Panc1 (cell line): ENCODE results near the gene NFAT5. TPM values are rescaled to one million over a fixed set of nuclear protein-coding genes. Genes with fewer than 3 reads are reported as not detected.

Experiments
- ATAC-seq: fragments of 200-7000 bp; cut with Tn5 transposase; 2 replicates; pipeline ENCODE4 v1.9.1; 2020; ENCODE audit warnings: mild to moderate bottlenecking, moderate library complexity
- BruUV-seq: library from RNA; stranded (reverse); fragments of 400-500 nt; replicated peaks from 2 replicates; lab custom pipeline; 2021; lab: Mats Ljungman, UMichigan
- CTCF ChIA-PET: fragments of 300-600 bp; sonication (Branson Sonifier 250); formaldehyde crosslinking; loops from one replicate; lab custom pipeline; 2022; ENCODE audit warnings: antibody characterized with exemption; lab: Charles Lee
- POLR2A ChIA-PET: fragments of 300-600 bp; sonication (Branson Sonifier 250); formaldehyde crosslinking; loops from one replicate; lab custom pipeline; 2022; ENCODE audit warnings: antibody characterized with exemption; lab: Charles Lee
- DNase-seq: peaks from one replicate; pipeline ENCODE4 v3.0.0-alpha.2; 2010; ENCODE audit warnings: low read depth, low spot score
- H3K27ac ChIP-seq: 2 replicates; pipeline ENCODE4 v1.5.1; 2011; ENCODE audit warnings: mild to moderate bottlenecking, low read length, inconsistent platforms
- H3K27me3 ChIP-seq: fragments of 200-500 bp; sonication (Bioruptor generic); 2 replicates; pipeline ENCODE4 v1.6.0; 2014; ENCODE audit warnings: low read length, inconsistent platforms; ENCODE audit not compliant: control insufficient read depth, insufficient read depth
- H3K36me3 ChIP-seq: fragments of 200-500 bp; sonication (Bioruptor generic); 2 replicates; pipeline ENCODE4 v1.5.1; 2014; ENCODE audit warnings: inconsistent platforms, mild to moderate bottlenecking, low read length, moderate library complexity; ENCODE audit not compliant: control insufficient read depth, insufficient read depth
- H3K4me1 ChIP-seq: 2 replicates; pipeline ENCODE4 v1.5.1; 2011; ENCODE audit warnings: inconsistent platforms, mild to moderate bottlenecking, low read length, moderate library complexity; ENCODE audit not compliant: control insufficient read depth, insufficient read depth
- H3K4me3 ChIP-seq, 2 experiments: 2 replicates each; pipeline ENCODE4 v1.5.1; 2011 to 2012; ENCODE audit warnings: low read depth in 2 of 2, low read length in 2 of 2, mild to moderate bottlenecking in 2 of 2, inconsistent platforms in 1 of 2, moderate library complexity in 1 of 2
- H3K9me3 ChIP-seq: fragments of 200-500 bp; sonication (Bioruptor generic); 2 replicates; pipeline ENCODE4 v1.5.1; 2014; ENCODE audit warnings: low read depth, mild to moderate bottlenecking, inconsistent platforms, low read length, moderate library complexity; ENCODE audit not compliant: control insufficient read depth, insufficient read depth
- POLR2AphosphoS5 ChIP-seq: IDR thresholded peaks from 2 replicates; pipeline ENCODE4 v1.6.1; 2012; ENCODE audit warnings: mild to moderate bottlenecking, low read depth, low read length, moderate library complexity
- SIN3A ChIP-seq: IDR thresholded peaks from 2 replicates; pipeline ENCODE4 v1.6.1; 2012; ENCODE audit warnings: low read depth, mild to moderate bottlenecking, low read length, moderate library complexity, borderline replicate concordance; ENCODE audit not compliant: insufficient read depth
- TCF7L2 ChIP-seq: IDR thresholded peaks from 2 replicates; pipeline ENCODE4 v1.6.1; 2011; ENCODE audit warnings: mild to moderate bottlenecking, low read depth, low read length, inconsistent platforms
- in situ Hi-C: cut with HindIII; loops from 2 replicates; pipeline ENCODE4 v1.10.0; 2016; ENCODE audit warnings: low sequenced_read_pairs, low pct_unique_long_range_greater_than_20kb
- intact Hi-C: fragments of 100-400 bp; cut with micrococcal nuclease; formaldehyde crosslinking; loops from one replicate; pipeline ENCODE4 v1.10.0; 2022; ENCODE audit not compliant: unreplicated experiment
- total RNA-seq: library from RNA; stranded (reverse); gene quantifications from one replicate; pipeline ENCODE4 v1.2.1, GENCODE V29; 2021; ENCODE audit not compliant: unreplicated experiment
- TF ChIP-seq, protein P1 (sequence below): fragments of 450-650 bp; IDR thresholded peaks from 2 replicates; pipeline ENCODE4 v1.5.1; 2017; ENCODE audit warnings: mild to moderate bottlenecking
- TF ChIP-seq, protein P2 (sequence below), 2 experiments: IDR thresholded peaks; 2 replicates each; pipeline ENCODE4 v1.6.1; 2011 to 2012; ENCODE audit warnings: low read depth in 2 of 2, control low read depth in 1 of 2, low read length in 1 of 2, mild to moderate bottlenecking in 1 of 2, moderate library complexity in 1 of 2; ENCODE audit not compliant: insufficient read depth in 1 of 2

Gene NFAT5
- total RNA-seq, 1 experiment from 2014 or later = 57.0 TPM

DNA sequence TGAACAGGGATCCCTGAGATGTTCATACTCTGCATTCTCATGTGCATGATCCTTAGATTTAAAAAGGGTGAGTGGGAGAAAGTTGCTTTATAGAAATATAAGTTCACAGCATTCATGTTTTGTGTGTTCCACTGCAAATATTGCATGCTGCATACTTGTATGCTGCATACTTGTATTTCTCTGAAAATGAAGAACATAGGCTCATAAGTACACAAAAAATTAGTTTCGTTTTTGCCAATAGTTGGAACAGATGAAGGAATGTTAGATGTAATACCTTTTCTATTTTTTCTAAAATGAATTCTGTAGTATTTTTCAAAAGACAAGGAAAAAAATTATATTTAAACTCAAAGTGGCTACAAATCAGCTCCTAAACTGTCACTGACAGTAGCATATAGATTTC, 79.0 kb downstream of the NFAT5 start:
- ChIA-PET POLR2A (no interaction called here), CTCF (interaction anchor here (0.5 kb wide), 1 partner anchor 275 kb away, joined by 3 read pairs; no protein-coding TSS in a partner anchor)
- BruUV-seq = no TSS peak
- TF ChIP-seq, protein P1, sequence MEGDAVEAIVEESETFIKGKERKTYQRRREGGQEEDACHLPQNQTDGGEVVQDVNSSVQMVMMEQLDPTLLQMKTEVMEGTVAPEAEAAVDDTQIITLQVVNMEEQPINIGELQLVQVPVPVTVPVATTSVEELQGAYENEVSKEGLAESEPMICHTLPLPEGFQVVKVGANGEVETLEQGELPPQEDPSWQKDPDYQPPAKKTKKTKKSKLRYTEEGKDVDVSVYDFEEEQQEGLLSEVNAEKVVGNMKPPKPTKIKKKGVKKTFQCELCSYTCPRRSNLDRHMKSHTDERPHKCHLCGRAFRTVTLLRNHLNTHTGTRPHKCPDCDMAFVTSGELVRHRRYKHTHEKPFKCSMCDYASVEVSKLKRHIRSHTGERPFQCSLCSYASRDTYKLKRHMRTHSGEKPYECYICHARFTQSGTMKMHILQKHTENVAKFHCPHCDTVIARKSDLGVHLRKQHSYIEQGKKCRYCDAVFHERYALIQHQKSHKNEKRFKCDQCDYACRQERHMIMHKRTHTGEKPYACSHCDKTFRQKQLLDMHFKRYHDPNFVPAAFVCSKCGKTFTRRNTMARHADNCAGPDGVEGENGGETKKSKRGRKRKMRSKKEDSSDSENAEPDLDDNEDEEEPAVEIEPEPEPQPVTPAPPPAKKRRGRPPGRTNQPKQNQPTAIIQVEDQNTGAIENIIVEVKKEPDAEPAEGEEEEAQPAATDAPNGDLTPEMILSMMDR = no peak
- TF ChIP-seq, protein P2, sequence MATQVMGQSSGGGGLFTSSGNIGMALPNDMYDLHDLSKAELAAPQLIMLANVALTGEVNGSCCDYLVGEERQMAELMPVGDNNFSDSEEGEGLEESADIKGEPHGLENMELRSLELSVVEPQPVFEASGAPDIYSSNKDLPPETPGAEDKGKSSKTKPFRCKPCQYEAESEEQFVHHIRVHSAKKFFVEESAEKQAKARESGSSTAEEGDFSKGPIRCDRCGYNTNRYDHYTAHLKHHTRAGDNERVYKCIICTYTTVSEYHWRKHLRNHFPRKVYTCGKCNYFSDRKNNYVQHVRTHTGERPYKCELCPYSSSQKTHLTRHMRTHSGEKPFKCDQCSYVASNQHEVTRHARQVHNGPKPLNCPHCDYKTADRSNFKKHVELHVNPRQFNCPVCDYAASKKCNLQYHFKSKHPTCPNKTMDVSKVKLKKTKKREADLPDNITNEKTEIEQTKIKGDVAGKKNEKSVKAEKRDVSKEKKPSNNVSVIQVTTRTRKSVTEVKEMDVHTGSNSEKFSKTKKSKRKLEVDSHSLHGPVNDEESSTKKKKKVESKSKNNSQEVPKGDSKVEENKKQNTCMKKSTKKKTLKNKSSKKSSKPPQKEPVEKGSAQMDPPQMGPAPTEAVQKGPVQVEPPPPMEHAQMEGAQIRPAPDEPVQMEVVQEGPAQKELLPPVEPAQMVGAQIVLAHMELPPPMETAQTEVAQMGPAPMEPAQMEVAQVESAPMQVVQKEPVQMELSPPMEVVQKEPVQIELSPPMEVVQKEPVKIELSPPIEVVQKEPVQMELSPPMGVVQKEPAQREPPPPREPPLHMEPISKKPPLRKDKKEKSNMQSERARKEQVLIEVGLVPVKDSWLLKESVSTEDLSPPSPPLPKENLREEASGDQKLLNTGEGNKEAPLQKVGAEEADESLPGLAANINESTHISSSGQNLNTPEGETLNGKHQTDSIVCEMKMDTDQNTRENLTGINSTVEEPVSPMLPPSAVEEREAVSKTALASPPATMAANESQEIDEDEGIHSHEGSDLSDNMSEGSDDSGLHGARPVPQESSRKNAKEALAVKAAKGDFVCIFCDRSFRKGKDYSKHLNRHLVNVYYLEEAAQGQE (IDR thresholded peaks at IDR 0.05; ENCODE audit: insufficient read depth in 1 of 2, low read depth in 2 of 2, low read length in 1 of 2) = no peak
- TF ChIP-seq TCF7L2 (no peak), SIN3A (no peak), POLR2AphosphoS5 (no peak)
- no peak for DNase-seq
- intact Hi-C loops (no loop called here), in situ Hi-C loops (no loop called here)
- Histone ChIP-seq H3K4me3 (no peak overlapping the region), H3K9me3 (no peaks in the 10 kb centered on the region), H3K27me3 (no peaks in the 10 kb centered on the region), H3K36me3 (peaks cover 18% of the 10 kb centered on the region), H3K4me1 (peaks cover 4% of the 10 kb centered on the region), H3K27ac (no peak overlapping the region)
- ATAC-seq = no peak

DNA sequence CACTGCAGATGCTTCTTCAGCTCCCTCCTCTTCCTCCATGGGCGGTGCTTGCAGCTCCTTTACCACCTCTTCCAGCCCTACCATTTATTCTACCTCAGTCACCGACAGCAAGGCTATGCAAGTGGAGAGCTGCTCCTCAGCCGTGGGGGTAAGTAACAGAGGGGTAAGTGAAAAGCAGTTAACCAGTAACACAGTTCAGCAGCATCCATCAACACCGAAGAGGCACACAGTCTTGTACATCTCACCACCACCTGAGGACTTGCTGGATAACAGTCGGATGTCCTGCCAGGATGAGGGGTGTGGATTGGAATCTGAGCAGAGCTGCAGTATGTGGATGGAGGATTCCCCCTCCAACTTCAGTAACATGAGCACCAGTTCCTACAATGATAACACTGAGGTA, 81.3 kb downstream of the NFAT5 start:
- no peak for ATAC-seq
- H3K4me3 ChIP-seq = no peak overlapping the region
- H3K4me1 ChIP-seq = peaks cover 4% of the 10 kb centered on the region; the same call in 1 of the 2 replicates
- DNase-seq = no peak
- H3K9me3 ChIP-seq = no peaks in the 10 kb centered on the region
- intact Hi-C loops (no loop called here), in situ Hi-C loops (no loop called here)
- TF ChIP-seq SIN3A (no peak), TCF7L2 (no peak), POLR2AphosphoS5 (no peak)
- TF ChIP-seq, protein P1 = no peak
- TF ChIP-seq, protein P2 (IDR thresholded peaks at IDR 0.05; ENCODE audit: insufficient read depth in 1 of 2, low read depth in 2 of 2, low read length in 1 of 2) = no peak
- no peak overlapping the region for H3K27ac ChIP-seq
- POLR2A ChIA-PET = no interaction called here
- CTCF ChIA-PET = no interaction called here
- H3K36me3 ChIP-seq = peaks cover 21% of the 10 kb centered on the region
- H3K27me3 ChIP-seq = no peaks in the 10 kb centered on the region
- BruUV-seq = no TSS peak
